Body of pancreas (tissue), 4 donors: ENCODE results near the gene DCUN1D1. TPM values are rescaled to one million over a fixed set of nuclear protein-coding genes. Genes with fewer than 3 reads are reported as not detected.

Source experiments
- ATAC-seq: fragments of 150-250 bp; one replicate; pipeline ENCODE4 v1.9.1; 2016
- DNase-seq, 4 donors: peaks; one replicate each; pipeline ENCODE4 v3.0.0-alpha.2; 2019
- H3K27ac ChIP-seq, 4 donors: fragments of 200-600 bp; sonication (generic); 1 replicate in 3 of 4; 2 replicates in 1 of 4; pipeline versions ENCODE4 v1.5.1 to v1.6.1; 2016 to 2019; ENCODE audit warnings: mild to moderate bottlenecking in 1 of 4, mixed read lengths in 1 of 4, moderate library complexity in 1 of 4
- H3K27me3 ChIP-seq, 2 donors: fragments of 200-600 bp; sonication (generic); one replicate each; pipeline ENCODE4 v1.6.0; 2016; ENCODE audit warnings: mild to moderate bottlenecking in 1 of 2
- H3K36me3 ChIP-seq, 2 donors: fragments of 200-600 bp; sonication (generic); replicated peaks in 1 of 2; 2 replicates each; pipeline ENCODE4 v1.5.1; 2016; ENCODE audit warnings: low read depth in 2 of 2; ENCODE audit not compliant: insufficient read depth in 1 of 2
- H3K4me1 ChIP-seq: fragments of 200-600 bp; sonication (generic); one replicate; pipeline ENCODE4 v1.6.0; 2016
- H3K4me3 ChIP-seq, 2 donors: fragments of 200-600 bp; sonication (generic); 1 replicate in 1 of 2; 2 replicates in 1 of 2; pipeline ENCODE4 v1.5.1; 2016 to 2019
- H3K9me3 ChIP-seq, 3 donors: fragments of 200-600 bp; sonication (generic); 1 replicate in 2 of 3; 2 replicates in 1 of 3; pipeline ENCODE4 v1.5.1; 2016
- POLR2A ChIP-seq, 3 donors: fragments of 450-650 bp; IDR thresholded peaks; one replicate each; pipeline ENCODE4 v1.6.1; 2016; ENCODE audit warnings: antibody characterized with exemption in 3 of 3, mild to moderate bottlenecking in 2 of 3
- WGBS, 2 donors: methylation state at CpG; one replicate each; pipeline ENCODE4 v1.1.5; 2017; 5-methylcytosine and 5-hydroxymethylcytosine counted together
- intact Hi-C: fragments of 100-400 bp; cut with DNase I; formaldehyde crosslinking; loops from one replicate; pipeline ENCODE4 v1.15.1; 2023
- total RNA-seq, 2 donors: library from RNA; depleted of rRNA; stranded (reverse); fragments of >200 nt; gene quantifications; one replicate each; pipeline ENCODE4 v1.1.0, GENCODE V29; 2016
- TF ChIP-seq, protein P1 (sequence below), 7 experiments: fragments of 450-650 bp in 4 of 7; fragments of 200-600 bp in 3 of 7; sonication (generic) in 3 of 7; IDR thresholded peaks; one replicate each; pipeline ENCODE4 v1.5.1; 2016 to 2019; ENCODE audit warnings: antibody characterized with exemption in 7 of 7

Gene DCUN1D1
- total RNA-seq, 2 donors from 2014 or later = 4.6 to 10.9 TPM

GRCh38 chr3:182914341-182914740, 66.0 kb downstream of the DCUN1D1 start:
- no peak for ATAC-seq
- intact Hi-C loops = no loop called here
- 88% methylated on average over 1 of the region's 1 CpG for WGBS, 2 donors

DNA sequence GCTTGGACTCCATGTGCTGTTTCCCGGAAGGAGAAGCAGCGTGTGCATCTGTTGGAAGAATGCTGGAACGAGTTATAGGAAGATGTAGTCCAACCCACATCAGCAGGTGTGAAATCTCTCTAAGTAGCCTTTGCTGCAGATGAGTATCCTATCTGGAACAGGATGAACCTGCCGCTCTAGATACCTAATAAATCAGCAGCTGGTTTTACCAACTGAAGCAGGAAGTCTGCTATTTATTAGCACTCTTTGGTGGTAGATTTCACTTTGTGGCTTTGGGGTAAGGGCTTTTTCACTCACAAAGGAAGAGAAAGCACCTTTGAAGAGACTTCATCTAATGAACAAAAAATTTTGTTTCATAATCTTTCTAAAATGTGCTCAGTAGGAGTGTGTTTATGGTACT, 66.4 kb downstream of the DCUN1D1 start:
- no peak overlapping the region for H3K27ac ChIP-seq
- intact Hi-C loops = no loop called here
- ATAC-seq (no peak), DNase-seq (no peak)
- H3K27me3 ChIP-seq = no peaks in the 10 kb centered on the region
- TF ChIP-seq, protein P1, sequence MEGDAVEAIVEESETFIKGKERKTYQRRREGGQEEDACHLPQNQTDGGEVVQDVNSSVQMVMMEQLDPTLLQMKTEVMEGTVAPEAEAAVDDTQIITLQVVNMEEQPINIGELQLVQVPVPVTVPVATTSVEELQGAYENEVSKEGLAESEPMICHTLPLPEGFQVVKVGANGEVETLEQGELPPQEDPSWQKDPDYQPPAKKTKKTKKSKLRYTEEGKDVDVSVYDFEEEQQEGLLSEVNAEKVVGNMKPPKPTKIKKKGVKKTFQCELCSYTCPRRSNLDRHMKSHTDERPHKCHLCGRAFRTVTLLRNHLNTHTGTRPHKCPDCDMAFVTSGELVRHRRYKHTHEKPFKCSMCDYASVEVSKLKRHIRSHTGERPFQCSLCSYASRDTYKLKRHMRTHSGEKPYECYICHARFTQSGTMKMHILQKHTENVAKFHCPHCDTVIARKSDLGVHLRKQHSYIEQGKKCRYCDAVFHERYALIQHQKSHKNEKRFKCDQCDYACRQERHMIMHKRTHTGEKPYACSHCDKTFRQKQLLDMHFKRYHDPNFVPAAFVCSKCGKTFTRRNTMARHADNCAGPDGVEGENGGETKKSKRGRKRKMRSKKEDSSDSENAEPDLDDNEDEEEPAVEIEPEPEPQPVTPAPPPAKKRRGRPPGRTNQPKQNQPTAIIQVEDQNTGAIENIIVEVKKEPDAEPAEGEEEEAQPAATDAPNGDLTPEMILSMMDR (IDR thresholded peaks at IDR 0.05) = no peak
- no peak for TF ChIP-seq POLR2A (IDR thresholded peaks at IDR 0.05)
- H3K4me1 ChIP-seq = no peaks in the 10 kb centered on the region
- no peak overlapping the region for H3K4me3 ChIP-seq
- no peaks in the 10 kb centered on the region for H3K9me3 ChIP-seq
- 68 to 79% methylated on average over 4 of the region's 4 CpGs for WGBS, 2 donors
- H3K36me3 ChIP-seq = peaks cover 0 to 10% of the 10 kb centered on the region in 2 donors

More at GRCh38 chr3:182914341-182914740, 66.0 kb downstream of the DCUN1D1 start:
- H3K36me3 ChIP-seq = peaks cover 0 to 10% of the 10 kb centered on the region in 2 donors
- peaks cover 4% of the 10 kb centered on the region for H3K4me1 ChIP-seq
- H3K4me3 ChIP-seq = no peak overlapping the region
- TF ChIP-seq POLR2A (IDR thresholded peaks at IDR 0.05) = no peak
- TF ChIP-seq, protein P1 (IDR thresholded peaks at IDR 0.05) = no peak
- no peaks in the 10 kb centered on the region for H3K27me3 ChIP-seq
- no peak for DNase-seq
- no peak overlapping the region for H3K27ac ChIP-seq
- H3K9me3 ChIP-seq = no peaks in the 10 kb centered on the region

GRCh38 chr3:182912474-182912873, 67.9 kb downstream of the DCUN1D1 start:
- Histone ChIP-seq H3K36me3 (peaks cover 0 to 10% of the 10 kb centered on the region in 2 donors), H3K9me3 (no peaks in the 10 kb centered on the region), H3K4me1 (no peaks in the 10 kb centered on the region), H3K4me3 (no peak overlapping the region), H3K27me3 (no peaks in the 10 kb centered on the region), H3K27ac (no peak overlapping the region)
- intact Hi-C loops = no loop called here
- no peak for DNase-seq
- ATAC-seq = no peak
- TF ChIP-seq, protein P1 (IDR thresholded peaks at IDR 0.05) = no peak
- TF ChIP-seq POLR2A (IDR thresholded peaks at IDR 0.05) = no peak
- WGBS, 2 donors = 79 to 85% methylated on average over 5 of the region's 5 CpGs

- H3K4me1 ChIP-seq = no peaks in the 10 kb centered on the region
- peaks cover 0 to 10% of the 10 kb centered on the region in 2 donors for H3K36me3 ChIP-seq
- no peak overlapping the region for H3K27ac ChIP-seq
- H3K27me3 ChIP-seq = no peaks in the 10 kb centered on the region
- no peaks in the 10 kb centered on the region for H3K9me3 ChIP-seq
- WGBS, 2 donors = 82 to 90% methylated on average over 5 of the region's 5 CpGs
- H3K4me3 ChIP-seq = no peak overlapping the region
- TF ChIP-seq POLR2A (IDR thresholded peaks at IDR 0.05) = no peak
- TF ChIP-seq, protein P1 (IDR thresholded peaks at IDR 0.05) = no peak
- no peak for ATAC-seq
- intact Hi-C loops = no loop called here
- no peak for DNase-seq
Observed at GRCh38 chr3:182911782-182912111, 68.6 kb downstream of the DCUN1D1 start.

DNA sequence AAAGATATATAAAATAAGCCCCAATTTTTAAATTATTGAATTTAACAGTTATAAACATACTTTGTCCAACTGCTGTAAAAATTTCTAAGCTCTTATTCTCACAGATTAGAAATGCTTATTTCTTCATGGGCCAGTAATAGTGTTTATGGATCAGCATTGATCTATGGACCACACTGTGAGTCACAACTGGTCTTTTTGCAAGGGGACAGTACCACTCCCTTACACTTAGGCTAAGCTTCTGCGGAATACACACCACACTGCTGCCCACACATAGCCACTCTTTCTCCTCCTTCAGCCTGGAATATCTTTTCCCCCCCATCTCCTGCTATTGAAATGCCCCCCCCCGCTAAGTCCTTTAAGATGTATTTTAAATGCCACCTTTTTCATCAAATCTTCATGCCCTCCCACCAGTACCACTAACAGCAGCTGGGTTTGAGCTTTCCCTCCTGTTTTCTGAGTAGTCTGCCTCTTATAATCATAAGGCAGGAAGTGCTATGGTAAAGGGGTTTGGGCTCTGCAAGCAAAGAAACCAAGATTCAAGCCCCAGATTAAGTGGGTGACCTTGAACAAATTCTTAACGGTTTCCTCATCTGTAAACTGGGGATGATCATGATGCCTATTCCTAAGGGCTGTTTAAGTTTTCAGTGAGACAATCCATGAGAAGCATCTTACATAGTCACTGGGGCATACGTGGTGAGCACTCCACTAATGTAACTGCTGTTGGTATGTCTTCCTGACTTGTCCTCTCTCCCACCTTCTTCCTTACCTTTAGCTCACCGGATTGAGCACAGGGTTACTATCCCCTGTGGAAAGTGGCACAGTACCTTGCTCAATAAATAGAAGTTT, 69.2 kb downstream of the DCUN1D1 start:
- 85 to 87% methylated on average over 5 of the region's 5 CpGs for WGBS, 2 donors
- no peak for DNase-seq
- Histone ChIP-seq H3K27ac (no peak overlapping the region), H3K9me3 (no peaks in the 10 kb centered on the region), H3K4me3 (no peak overlapping the region), H3K4me1 (no peaks in the 10 kb centered on the region), H3K27me3 (no peaks in the 10 kb centered on the region), H3K36me3 (peaks cover 0 to 10% of the 10 kb centered on the region in 2 donors)
- intact Hi-C loops = no loop called here
- no peak for ATAC-seq
- no peak for TF ChIP-seq POLR2A (IDR thresholded peaks at IDR 0.05)
- TF ChIP-seq, protein P1 (IDR thresholded peaks at IDR 0.05) = no peak
